ENCODE measurements around the gene TSEN15. TPM values are rescaled to one million over a fixed set of nuclear protein-coding genes. Genes with fewer than 3 reads are reported as not detected.

The TSEN15 gene
- total and polyA plus RNA-seq, 9 of the 15 experiments (the other 6 are each of a cell fraction or from before 2014, with no cell fraction given) = 25.6 to 121 (median 91.3) TPM

GRCh38 chr1:184020328-184020727 is 31.2 kb upstream of the TSEN15 start:
- Histone ChIP-seq H3K4me3 (no peak overlapping the region), H3K27me3 (ENCODE audit: control insufficient read depth in 2 of 2, insufficient read depth in 2 of 2, low read length in 2 of 2) (no peaks in the 10 kb centered on the region), H3K4me2 (ENCODE audit: insufficient read depth, low read length) (no peak overlapping the region), H3K79me2 (ENCODE audit: control insufficient read depth, insufficient read depth, low read length) (peaks cover 30% of the 10 kb centered on the region), H2AFZ (ENCODE audit: low read depth, low read length) (no peak overlapping the region), H3K9me1 (ENCODE audit: control insufficient read depth, insufficient read depth, low read length) (no peaks in the 10 kb centered on the region), H3K4me1 (replicated peaks in 1 of 2; ENCODE audit: control insufficient read depth in 2 of 2, insufficient read depth in 2 of 2, low read length in 2 of 2) (peaks cover 0 to 27% of the 10 kb centered on the region in 2 experiments; a peak in 4 of 5 replicates), H3K36me3 (ENCODE audit: control insufficient read depth, insufficient read depth, low read length) (no peaks in the 10 kb centered on the region), H3K9me3 (replicated peaks; ENCODE audit: control insufficient read depth, insufficient read depth, low read depth, low read length) (no peaks in the 10 kb centered on the region), H4K20me1 (replicated peaks; ENCODE audit: control insufficient read depth, insufficient read depth, low read length) (no peaks in the 10 kb centered on the region), H3K27ac (ENCODE audit: extremely low read depth, low read depth, low read length) (no peak overlapping the region), H3K9ac (ENCODE audit: insufficient read depth in 1 of 2, low read depth in 2 of 2, low read length in 2 of 2) (no peak overlapping the region)
- TF ChIP-seq TAF7 (tag; IDR thresholded peaks at IDR 0.05) (no peak), NCOA2 (IDR thresholded peaks at IDR 0.05; ENCODE audit: partially characterized antibody in 2 of 2) (no peak), CBX3 (IDR thresholded peaks at IDR 0.05; ENCODE audit: borderline replicate concordance in 1 of 2, low read length in 2 of 2) (no peak), CREB1 (IDR thresholded peaks at IDR 0.05) (no peak), CREB1 (CRISPR knock-in tag; IDR thresholded peaks at IDR 0.05) (no peak), CREB5 (CRISPR knock-in tag; IDR thresholded peaks at IDR 0.05) (no peak), SETDB1 (IDR thresholded peaks at IDR 0.05; ENCODE audit: low read length) (no peak), NR3C1 (CRISPR knock-in tag; IDR thresholded peaks at IDR 0.05) (no peak), ZBTB12 (CRISPR knock-in tag; IDR thresholded peaks at IDR 0.05) (no peak), MTA2 (IDR thresholded peaks at IDR 0.05; ENCODE audit: low read depth) (no peak), ZNF232 (CRISPR knock-in tag; IDR thresholded peaks at IDR 0.05) (no peak), BACH1 (tag; IDR thresholded peaks at IDR 0.05) (no peak), CHD1 (IDR thresholded peaks at IDR 0.05; ENCODE audit: low read length) (no peak), ETV1 (tag; conservative IDR thresholded peaks at IDR 0.05; ENCODE audit: low read depth) (no peak), MCM7 (IDR thresholded peaks at IDR 0.05) (no peak), ZNF347 (CRISPR knock-in tag; IDR thresholded peaks at IDR 0.05; ENCODE audit: low read depth) (no peak), FOXK1 (CRISPR knock-in tag; IDR thresholded peaks at IDR 0.05; ENCODE audit: borderline replicate concordance) (no peak), TAF15 (IDR thresholded peaks at IDR 0.05; ENCODE audit: low read depth, low read length) (no peak)
- no TSS peak for BruUV-seq (replicated peaks)
- ATAC-seq (no peak), DNase-seq (ENCODE audit: extremely low read depth in 1 of 4, low spot score in 3 of 4) (no peak), FAIRE-seq (no peak)
- CTCF ChIA-PET (ENCODE audit: low intra/inter-chr PET ratio) = no interaction called here
- intact Hi-C loops (cut with micrococcal nuclease) (no loop called here), in situ Hi-C loops (cut with MboI) (no loop called here)
- 97% methylated on average over 2 of the region's 2 CpGs for WGBS (ENCODE audit: insufficient coverage, low coverage, missing lambda C conversion rate)
- POLR2A ChIA-PET = interaction anchor here (1.7 kb wide), 1 partner anchor 11 kb away, joined by 3 read pairs; no protein-coding TSS in a partner anchor

Measured in K562 (cell line).